Heart right ventricle (tissue), 16 donors: ENCODE results near the gene ATP2B2. TPM values are rescaled to one million over a fixed set of nuclear protein-coding genes. Genes with fewer than 3 reads are reported as not detected.

ENCODE experiments used
- ATAC-seq, 8 donors: fragments of 200-7000 bp; cut with Tn5 transposase; one replicate each; pipeline ENCODE4 v1.9.1; 2020; ENCODE audit warnings: mild to moderate bottlenecking in 8 of 8, moderate library complexity in 8 of 8, moderate number of reproducible peaks in 1 of 8
- DNase-seq, 2 donors: peaks; one replicate each; pipeline ENCODE4 v3.0.0-alpha.2; 2020
- H3K27ac ChIP-seq, 10 donors: fragments of 200-600 bp; sonication (generic) in 2 of 10; one replicate each; pipeline versions ENCODE4 v1.5.0 to v1.8.0; 2020 to 2022; ENCODE audit warnings: mild to moderate bottlenecking in 3 of 10
- H3K27me3 ChIP-seq, 7 donors: fragments of 200-600 bp; one replicate each; pipeline ENCODE4 v1.8.0; 2021 to 2022; ENCODE audit warnings: mild to moderate bottlenecking in 2 of 7
- H3K36me3 ChIP-seq, 9 donors: fragments of 200-600 bp; sonication (generic) in 1 of 9; one replicate each; pipeline versions ENCODE4 v1.5.0 to v1.8.0; 2020 to 2022; ENCODE audit warnings: mild to moderate bottlenecking in 2 of 9
- H3K4me1 ChIP-seq, 9 donors: fragments of 200-600 bp; sonication (generic) in 1 of 9; one replicate each; pipeline versions ENCODE4 v1.5.0 to v1.8.0; 2020 to 2022; ENCODE audit warnings: mild to moderate bottlenecking in 4 of 9
- H3K4me3 ChIP-seq, 10 donors: fragments of 200-600 bp; sonication (generic) in 2 of 10; one replicate each; pipeline versions ENCODE4 v1.5.0 to v1.8.0; 2020 to 2022; ENCODE audit warnings: mild to moderate bottlenecking in 7 of 10, moderate library complexity in 2 of 10
- H3K9me3 ChIP-seq, 11 donors: fragments of 200-600 bp in 10 of 11; sonication (generic) in 2 of 11; one replicate each; pipeline versions ENCODE4 v1.5.0 to v1.8.0; 2013 to 2022; ENCODE audit warnings: mild to moderate bottlenecking in 2 of 11, control low read depth in 1 of 11, moderate library complexity in 1 of 11
- CTCF ChIP-seq, 9 donors: fragments of 200-600 bp; sonication (generic) in 2 of 9; IDR thresholded peaks; one replicate each; pipeline versions ENCODE4 v1.5.0 to v1.8.0; 2021 to 2022; ENCODE audit warnings: antibody characterized with exemption in 9 of 9, mild to moderate bottlenecking in 5 of 9, moderate library complexity in 1 of 9
- WGBS, 2 donors: extraction: QIAGEN DNeasy Blood & Tissue Kit; methylation state at CpG; one replicate each; pipeline ENCODE4 v1.1.7; 2013; ENCODE audit warnings: inconsistent platforms in 1 of 2; 5-methylcytosine and 5-hydroxymethylcytosine counted together
- intact Hi-C, 10 donors: fragments of 100-400 bp; cut with DNase I; formaldehyde crosslinking; loops; one replicate each; pipeline versions ENCODE4 v1.11.1 to v1.14.2; 2022
- polyA plus RNA-seq, 2 donors: library from polyadenylated mRNA; stranded (reverse); fragments of 200-250 nt; gene quantifications; one replicate each; pipeline ENCODE4 v1.2.3, GENCODE V29; 2013
- total RNA-seq, 10 donors: library from RNA; stranded (reverse); fragmentation: NEBNext Ultra II Directional in 3 of 10; extraction: Animal tissue kit (Norgen Biotek cat#: 25700) in 3 of 10; gene quantifications; one replicate each; pipeline versions ENCODE4 v1.2.1 to v1.2.4, GENCODE V29; 2021 to 2023
- donor health status: Arrhythmogenic right ventricular cardiomyopathy.
- donor health status: ischemic (EF 13 %, LVEDD 7.1; RV severe dilation, severe dysfunction).
- donor health status: healthy with polysubstance abuse.
- donor health status: DM: no; HTN: yes; CAD: no.
- donor health status: DM: no; HTN: no; CAD: no.
- donor health status: ischemic (EF 25% LVEDD 6.9; RV normal size, moderate dysfunction).
- donor health status: ischemic (EF 25% LVEDD 5.7; RV mildly dilated, moderate dysfunction).
- donor health status: healthy.
- donor health status: DM: yes; HTN: yes; CAD: no.
- donor health status: Ischemic cardiomyopathy.
- donor health status: ischemic (EF 35%, LVEDD 5.7; RV mildly dilated, moderate dysfunction).
- donor health status: nonischemic (EF 11% LVEDD 7.7; RV severe dilation, severe dysfunction).
- donor health status: DM: yes; HTN: yes; CAD: no.
- donor health status: PGD.
- donor health status: ischemic (EF 29% LVEDD 5.4; RV normal size, mild dysfunction).
- donor health status: nonischemic (EF 23%, LVEDD 6.1; RV moderate dilation, normal function).

Gene ATP2B2
- total and polyA plus RNA-seq, 12 donors = under 0.01 to 0.30 (median 0.11) TPM; not detected in 4

GRCh38 chr3:10482631-10483363, 22.6 kb downstream of the ATP2B2 start:
- Histone ChIP-seq H3K36me3 (no peaks in the 10 kb centered on the region), H3K4me1 (no peaks in the 10 kb centered on the region), H3K4me3 (no peak overlapping the region), H3K9me3 (peaks cover 0 to 9% (median 0%) of the 10 kb centered on the region in 11 donors), H3K27ac (no peak overlapping the region), H3K27me3 (peaks cover 0 to 3% (median 0%) of the 10 kb centered on the region in 7 donors)
- DNase-seq (no peak), ATAC-seq (no peak)
- TF ChIP-seq CTCF (IDR thresholded peaks at IDR 0.05) = no peak
- intact Hi-C loops = no loop called here
- WGBS, 2 donors = 87% methylated on average over 13 of the region's 13 CpGs

- ATAC-seq (no peak), DNase-seq (no peak)
- intact Hi-C loops = no loop called here
- H3K36me3 ChIP-seq = no peaks in the 10 kb centered on the region
- 62 to 67% methylated on average over 4 of the region's 4 CpGs for WGBS, 2 donors
- no peak overlapping the region for H3K27ac ChIP-seq
- TF ChIP-seq CTCF (IDR thresholded peaks at IDR 0.05) = no peak
- peaks cover 0 to 4% (median 0%) of the 10 kb centered on the region in 7 donors for H3K27me3 ChIP-seq
- H3K4me1 ChIP-seq = no peaks in the 10 kb centered on the region
- peaks cover 0 to 9% (median 0%) of the 10 kb centered on the region in 11 donors for H3K9me3 ChIP-seq
- no peak overlapping the region for H3K4me3 ChIP-seq
Observed at GRCh38 chr3:10480871-10481378, 24.5 kb downstream of the ATP2B2 start.

- intact Hi-C loops = no loop called here
- no peak for TF ChIP-seq CTCF (IDR thresholded peaks at IDR 0.05)
- Histone ChIP-seq H3K4me3 (no peak overlapping the region), H3K27me3 (peaks cover 0 to 6% (median 0%) of the 10 kb centered on the region in 7 donors), H3K4me1 (no peaks in the 10 kb centered on the region), H3K36me3 (no peaks in the 10 kb centered on the region), H3K27ac (no peak overlapping the region), H3K9me3 (peaks cover 0 to 9% (median 0%) of the 10 kb centered on the region in 11 donors)
- no peak for DNase-seq
- 68 to 81% methylated on average over 2 of the region's 2 CpGs for WGBS, 2 donors
- no peak for ATAC-seq
Observed at GRCh38 chr3:10479311-10479710, 26.1 kb downstream of the ATP2B2 start.

- ATAC-seq (no peak), DNase-seq (no peak)
- Histone ChIP-seq H3K36me3 (no peaks in the 10 kb centered on the region), H3K27ac (no peak overlapping the region), H3K4me1 (no peaks in the 10 kb centered on the region), H3K27me3 (peaks cover 0 to 20% (median 9%) of the 10 kb centered on the region in 7 donors), H3K9me3 (peaks cover 0 to 9% (median 0%) of the 10 kb centered on the region in 11 donors), H3K4me3 (no peak overlapping the region)
- intact Hi-C loops = no loop called here
- no peak for TF ChIP-seq CTCF (IDR thresholded peaks at IDR 0.05)
- WGBS, 2 donors = 77 to 85% methylated on average over 3 of the region's 3 CpGs
Observed at GRCh38 chr3:10475983-10476382, 29.4 kb downstream of the ATP2B2 start.
